ENCODE measurements around the gene DCANP1. TPM values are rescaled to one million over a fixed set of nuclear protein-coding genes. Genes with fewer than 3 reads are reported as not detected.
A peak's percentile ranks its signal among the peaks of the same experiment; 100 is the strongest.

DCANP1 gene
- total RNA-seq, 1 donor from 2014 or later: not detected

DNA sequence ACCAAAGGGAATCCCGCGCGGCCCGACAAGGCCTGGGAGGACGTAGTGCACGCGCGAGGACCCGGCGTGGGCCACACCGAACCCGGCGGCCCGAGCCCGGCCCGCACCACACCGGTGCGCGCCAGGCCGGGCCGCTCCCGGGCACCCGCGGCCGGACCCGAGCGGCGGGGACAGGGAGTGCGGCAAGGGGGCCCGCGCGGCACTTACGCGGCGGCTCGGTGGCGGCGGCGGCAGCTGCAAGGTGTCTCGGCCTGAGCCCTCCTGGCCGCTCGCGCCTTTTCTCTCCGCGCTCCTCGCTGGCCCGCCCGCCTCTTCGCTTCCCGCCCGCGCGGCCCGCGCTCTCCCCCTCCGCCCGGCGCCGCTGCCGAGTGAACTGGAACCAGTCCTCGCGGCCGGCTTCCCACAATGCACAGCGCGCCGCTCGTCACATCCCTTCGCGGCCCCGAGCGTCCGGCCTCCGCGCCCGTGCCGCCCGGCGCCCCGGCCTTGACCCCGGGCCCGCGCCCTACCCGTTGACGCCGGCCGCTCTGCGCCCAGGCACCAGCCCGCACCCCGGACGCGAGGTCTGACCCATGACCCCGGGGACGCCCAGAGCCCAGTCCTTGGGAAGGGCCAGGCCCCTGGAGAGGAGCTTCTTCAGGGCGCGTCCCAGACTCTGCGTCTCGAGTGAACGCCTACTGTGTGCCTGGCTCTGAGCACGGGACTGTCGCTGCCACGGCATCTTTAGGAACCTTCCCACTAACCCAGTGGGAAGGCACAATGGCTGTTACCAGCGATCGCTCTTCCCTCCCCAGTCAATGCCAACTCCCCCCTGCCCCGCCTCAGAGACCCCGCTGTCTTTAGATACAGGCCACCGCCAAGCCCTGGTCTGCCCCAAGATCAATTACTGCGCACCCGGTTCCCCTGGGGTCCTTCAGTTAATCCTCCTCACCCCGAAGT is 48.0 kb downstream of the DCANP1 start, which contains the start of gene MACROH2A1:
Gene MACROH2A1 (minus strand): TSS at position 377 of the 939 bp plus-strand sequence. CDS start 10,138 bp downstream, outside the sequence.
- H3K27me3 Mint-ChIP-seq: no peaks in the 10 kb centered on the region
- ATAC-seq (ENCODE audit: low read depth): peak; percentile 91
- ChIA-PET CTCF (no interaction called here), POLR2A (no interaction called here)
- intact Hi-C loops (cut with micrococcal nuclease): loop anchor here (10.0 kb wide), 1 partner anchor 344 kb away; no protein-coding TSS in a partner anchor
- no peaks in the 10 kb centered on the region for H3K9me3 Mint-ChIP-seq
- peak within 1 kb of the TSS; percentile 89 for H3K27ac Mint-ChIP-seq
- TF ChIP-seq, protein P1, sequence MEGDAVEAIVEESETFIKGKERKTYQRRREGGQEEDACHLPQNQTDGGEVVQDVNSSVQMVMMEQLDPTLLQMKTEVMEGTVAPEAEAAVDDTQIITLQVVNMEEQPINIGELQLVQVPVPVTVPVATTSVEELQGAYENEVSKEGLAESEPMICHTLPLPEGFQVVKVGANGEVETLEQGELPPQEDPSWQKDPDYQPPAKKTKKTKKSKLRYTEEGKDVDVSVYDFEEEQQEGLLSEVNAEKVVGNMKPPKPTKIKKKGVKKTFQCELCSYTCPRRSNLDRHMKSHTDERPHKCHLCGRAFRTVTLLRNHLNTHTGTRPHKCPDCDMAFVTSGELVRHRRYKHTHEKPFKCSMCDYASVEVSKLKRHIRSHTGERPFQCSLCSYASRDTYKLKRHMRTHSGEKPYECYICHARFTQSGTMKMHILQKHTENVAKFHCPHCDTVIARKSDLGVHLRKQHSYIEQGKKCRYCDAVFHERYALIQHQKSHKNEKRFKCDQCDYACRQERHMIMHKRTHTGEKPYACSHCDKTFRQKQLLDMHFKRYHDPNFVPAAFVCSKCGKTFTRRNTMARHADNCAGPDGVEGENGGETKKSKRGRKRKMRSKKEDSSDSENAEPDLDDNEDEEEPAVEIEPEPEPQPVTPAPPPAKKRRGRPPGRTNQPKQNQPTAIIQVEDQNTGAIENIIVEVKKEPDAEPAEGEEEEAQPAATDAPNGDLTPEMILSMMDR (IDR thresholded peaks at IDR 0.05): no peak
- H3K4me1 Mint-ChIP-seq: peaks cover 52% of the 10 kb centered on the region
- peaks cover 3% of the 10 kb centered on the region for H3K36me3 Mint-ChIP-seq (ENCODE audit: low read depth)
- DNase-seq: peak; percentile 85
- peak within 1 kb of the TSS; percentile 89 for H3K4me3 Mint-ChIP-seq

DNA sequence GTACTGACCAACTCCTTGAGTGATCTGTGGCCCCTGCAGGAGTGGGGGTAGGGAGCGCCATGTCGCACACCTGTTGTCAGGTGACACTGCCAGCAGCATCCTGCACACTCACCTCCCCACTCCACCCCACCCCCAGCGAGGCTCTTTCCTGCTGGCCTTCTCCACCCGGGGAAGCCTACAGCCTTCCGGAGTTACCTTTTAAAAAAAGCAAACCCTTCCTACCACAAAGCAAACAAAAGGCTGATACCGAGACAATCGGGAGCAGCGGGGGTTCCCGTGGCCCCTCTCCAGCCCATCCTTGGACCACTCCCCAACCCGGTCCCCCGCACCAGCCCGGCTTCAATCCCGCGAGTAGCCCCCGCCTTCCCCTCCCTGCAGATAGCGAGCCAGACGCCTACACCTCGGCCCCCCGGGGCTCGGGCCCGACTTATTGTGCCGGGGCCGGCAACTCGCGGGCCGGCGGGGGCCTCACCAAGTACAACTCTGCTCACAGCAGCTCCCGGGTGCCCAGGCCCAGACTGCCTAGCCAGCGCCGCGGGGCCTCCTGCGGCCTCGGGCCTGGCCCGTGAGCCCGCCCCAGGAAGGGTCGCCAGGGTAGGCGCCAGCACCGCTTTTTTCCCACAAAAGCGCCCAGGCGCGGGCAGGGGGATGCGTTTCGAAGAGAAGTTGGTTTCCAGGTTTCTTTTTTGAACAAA is 48.8 kb downstream of the DCANP1 start:
- POLR2A ChIA-PET: no interaction called here
- CTCF ChIA-PET: no interaction called here
- peak; percentile 28 for DNase-seq

DNA sequence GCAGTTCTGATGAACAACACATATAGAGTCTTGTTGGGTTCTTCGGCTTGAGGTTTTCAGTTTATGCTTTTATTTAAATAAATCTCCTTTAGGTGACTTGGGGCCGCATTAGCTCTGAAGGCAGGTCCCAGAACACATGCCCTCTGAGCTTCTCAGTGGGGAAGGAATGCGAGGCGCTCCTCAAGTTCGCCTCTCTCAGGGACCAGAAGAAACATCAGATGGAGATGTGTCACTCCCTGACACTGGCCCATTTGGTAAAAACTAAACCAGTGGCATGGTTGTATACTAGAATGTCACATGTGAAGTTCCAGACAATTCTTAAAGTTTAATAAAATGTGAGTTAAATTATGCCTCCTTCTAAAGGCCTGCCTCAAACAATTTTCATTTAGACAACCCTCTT is 50.1 kb downstream of the DCANP1 start:
- peaks cover 10% of the 10 kb centered on the region for H3K36me3 Mint-ChIP-seq (ENCODE audit: low read depth)
- CTCF ChIA-PET: no interaction called here
- TF ChIP-seq, protein P1 (IDR thresholded peaks at IDR 0.05): no peak
- intact Hi-C loops (cut with micrococcal nuclease): loop anchor here (10.0 kb wide), 1 partner anchor 342 kb away; no protein-coding TSS in a partner anchor
- peak overlapping the region; percentile 84 for H3K4me3 Mint-ChIP-seq
- no peaks in the 10 kb centered on the region for H3K9me3 Mint-ChIP-seq
- POLR2A ChIA-PET: no interaction called here
- ATAC-seq (ENCODE audit: low read depth): no peak
- peak overlapping the region; percentile 13 for H3K27ac Mint-ChIP-seq
- H3K4me1 Mint-ChIP-seq: peaks cover 72% of the 10 kb centered on the region
- no peak for DNase-seq
- no peaks in the 10 kb centered on the region for H3K27me3 Mint-ChIP-seq

More for the DNA sequence above, 48.8 kb downstream of the DCANP1 start:
- peak overlapping the region; percentile 61 for H3K27ac Mint-ChIP-seq
- no peaks in the 10 kb centered on the region for H3K9me3 Mint-ChIP-seq
- peaks cover 60% of the 10 kb centered on the region for H3K4me1 Mint-ChIP-seq
- peak overlapping the region; percentile 84 for H3K4me3 Mint-ChIP-seq
- peaks cover 3% of the 10 kb centered on the region for H3K36me3 Mint-ChIP-seq (ENCODE audit: low read depth)
- intact Hi-C loops (cut with micrococcal nuclease): loop anchor here (10.0 kb wide), 1 partner anchor 344 kb away; no protein-coding TSS in a partner anchor
- TF ChIP-seq, protein P1 (IDR thresholded peaks at IDR 0.05): no peak
- no peaks in the 10 kb centered on the region for H3K27me3 Mint-ChIP-seq
- ATAC-seq (ENCODE audit: low read depth): peak; percentile 25

DNA sequence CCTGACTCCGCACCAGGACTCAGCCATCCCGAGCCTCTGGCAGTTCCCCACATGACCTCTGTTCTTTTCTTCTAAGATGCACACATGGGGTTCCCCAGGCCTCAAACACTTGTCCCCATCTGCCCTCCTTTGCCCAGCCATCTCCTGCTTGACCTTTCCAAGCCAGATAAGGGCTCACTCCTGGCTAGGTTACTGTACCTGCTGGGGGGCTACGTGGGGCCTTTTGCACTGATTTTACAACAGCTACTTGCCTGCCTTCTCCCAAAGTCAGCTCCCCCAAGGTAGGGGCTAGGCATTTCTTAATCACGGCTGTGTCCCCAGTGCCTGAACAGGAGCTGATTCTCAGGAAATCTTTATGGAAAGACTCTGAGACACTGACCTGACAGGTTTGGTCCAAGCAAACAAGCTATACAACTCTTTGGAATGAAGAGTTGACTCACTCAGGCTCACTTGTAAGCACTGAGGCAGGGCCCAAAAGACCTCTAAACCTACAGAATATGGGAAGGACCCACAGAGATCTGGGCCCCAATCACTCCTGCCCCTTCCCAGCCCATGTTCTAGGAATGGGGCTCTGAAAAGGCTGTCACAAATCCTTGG is 50.6 kb downstream of the DCANP1 start:
- Mint-ChIP-seq H3K4me1 (peaks cover 77% of the 10 kb centered on the region), H3K36me3 (ENCODE audit: low read depth) (peaks cover 15% of the 10 kb centered on the region), H3K4me3 (no peak overlapping the region), H3K27ac (no peak overlapping the region), H3K9me3 (no peaks in the 10 kb centered on the region), H3K27me3 (no peaks in the 10 kb centered on the region)
- TF ChIP-seq, protein P1 (IDR thresholded peaks at IDR 0.05): no peak
- DNase-seq: no peak
- POLR2A ChIA-PET: no interaction called here
- intact Hi-C loops (cut with micrococcal nuclease): loop anchor here (10.0 kb wide), 1 partner anchor 342 kb away; no protein-coding TSS in a partner anchor
- CTCF ChIA-PET: no interaction called here
- no peak for ATAC-seq (ENCODE audit: low read depth)

Measured in activated B cell treated with CpG ODN at 0.5 μM for 24 hours (primary cell).